GM12878 (cell line): ENCODE data around the gene PAK6. TPM values are rescaled to one million over a fixed set of nuclear protein-coding genes. Genes with fewer than 3 reads are reported as not detected.

Experiments used
- ATAC-seq: fragments of 200-7000 bp; cut with Tn5 transposase; 3 replicates; pipeline ENCODE4 v1.9.1; 2020; ENCODE audit warnings: mild to moderate bottlenecking, moderate library complexity
- BruUV-seq: library from RNA; stranded (reverse); fragments of 400-500 nt; replicated peaks from 2 replicates; lab custom pipeline; 2021; lab: Mats Ljungman, UMichigan
- CTCF ChIA-PET: fragments of 300-600 bp; sonication (Branson Sonifier 250); formaldehyde crosslinking; extraction: SDS; loops from one replicate; lab custom pipeline; 2021; ENCODE audit warnings: inconsistent platforms; lab: Yijun Ruan, JAX
- POLR2A ChIA-PET: fragments of 350-600 bp; formaldehyde crosslinking; extraction: SDS; loops from one replicate; lab custom pipeline; 2021; ENCODE audit warnings: inconsistent platforms; lab: Charles Lee
- RAD21 ChIA-PET: fragments of 300-600 bp; sonication (Branson Sonifier 250); formaldehyde crosslinking; loops from one replicate; lab custom pipeline; 2023; ENCODE audit warnings: antibody characterized with exemption; ENCODE audit not compliant: unreplicated experiment; lab: Charles Lee
- SMC1A ChIA-PET: fragments of 300-600 bp; sonication (Branson Sonifier 250); formaldehyde crosslinking; loops from one replicate; lab custom pipeline; 2023; ENCODE audit not compliant: unreplicated experiment, uncharacterized antibody; lab: Charles Lee
- DNase-seq: peaks from one replicate; pipeline ENCODE4 v3.0.0-alpha.2; 2011; ENCODE audit warnings: low read depth, low spot score
- FAIRE-seq: peaks from 3 replicates; lab custom pipeline; 2011; peaks lifted over from hg19 to GRCh38; lab: Jason Lieb, UNC
- H2AFZ ChIP-seq: 2 replicates; pipeline ENCODE4 v1.6.0; 2011; ENCODE audit warnings: low read depth, low read length, control low read depth; ENCODE audit not compliant: control insufficient read depth
- H3K27ac ChIP-seq: 2 replicates; pipeline ENCODE4 v1.5.1; 2011; ENCODE audit warnings: control low read depth; ENCODE audit not compliant: control insufficient read depth, insufficient read depth
- H3K27me3 ChIP-seq, 2 experiments: replicated peaks in 1 of 2; 2 replicates each; pipeline versions ENCODE4 v1.6.0 to v1.6.1; 2011; ENCODE audit warnings: low read length in 1 of 2; ENCODE audit not compliant: control insufficient read depth in 2 of 2, insufficient read depth in 2 of 2
- H3K36me3 ChIP-seq, 2 experiments: 2 replicates each; pipeline ENCODE4 v1.5.1; 2011; ENCODE audit warnings: low read length in 1 of 2; ENCODE audit not compliant: control insufficient read depth in 2 of 2, insufficient read depth in 2 of 2
- H3K4me1 ChIP-seq: 2 replicates; pipeline ENCODE4 v1.6.1; 2011; ENCODE audit warnings: mild to moderate bottlenecking, low read length, moderate library complexity, mixed read lengths; ENCODE audit not compliant: control insufficient read depth, insufficient read depth
- H3K4me2 ChIP-seq: 2 replicates; pipeline ENCODE4 v1.6.0; 2011; ENCODE audit warnings: control low read depth; ENCODE audit not compliant: control insufficient read depth, insufficient read depth
- H3K4me3 ChIP-seq: fragments of 200-600 bp; sonication (generic); 2 replicates; pipeline ENCODE4 v1.5.1; 2016
- H3K79me2 ChIP-seq: 2 replicates; pipeline ENCODE4 v1.6.0; 2011; ENCODE audit warnings: low read length; ENCODE audit not compliant: control insufficient read depth, insufficient read depth
- H3K9ac ChIP-seq: 2 replicates; pipeline ENCODE4 v1.8.0; 2011; ENCODE audit warnings: low read length, control low read depth, mixed read lengths; ENCODE audit not compliant: control insufficient read depth, insufficient read depth
- H3K9me3 ChIP-seq: replicated peaks from 3 replicates; pipeline ENCODE4 v1.5.1; 2011; ENCODE audit warnings: mild to moderate bottlenecking, low read length; ENCODE audit not compliant: control insufficient read depth, insufficient read depth
- H4K20me1 ChIP-seq: 2 replicates; pipeline ENCODE4 v1.6.0; 2011; ENCODE audit not compliant: control insufficient read depth, insufficient read depth
- CREB1 ChIP-seq: IDR thresholded peaks from 2 replicates; pipeline ENCODE4 v1.6.1; 2012; ENCODE audit warnings: low read depth, mild to moderate bottlenecking, inconsistent platforms
- DPF2 ChIP-seq: fragments of 450-650 bp; IDR thresholded peaks from 2 replicates; pipeline ENCODE4 v1.6.1; 2017; ENCODE audit warnings: mild to moderate bottlenecking
- EED ChIP-seq: sonication (generic); IDR thresholded peaks from 2 replicates; pipeline ENCODE4 v1.6.1; 2016; ENCODE audit warnings: antibody characterized with exemption, low read depth
- IKZF1 ChIP-seq: fragments of 450-650 bp; conservative IDR thresholded peaks from 2 replicates; pipeline ENCODE4 v1.6.1; 2017; ENCODE audit warnings: antibody characterized with exemption, mild to moderate bottlenecking
- LARP7 ChIP-seq: fragments of 450-650 bp; IDR thresholded peaks from 2 replicates; pipeline ENCODE4 v1.6.1; 2017; ENCODE audit warnings: mild to moderate bottlenecking
- MXI1 ChIP-seq: fragments of 150-350 bp; IDR thresholded peaks from 2 replicates; pipeline ENCODE4 v1.6.1; 2011; ENCODE audit warnings: low read depth, mild to moderate bottlenecking, inconsistent platforms, low read length, improper control_type of control experiment
- POLR2A ChIP-seq: IDR thresholded peaks from 2 replicates; pipeline ENCODE4 v1.6.1; 2011; ENCODE audit warnings: low read depth, mild to moderate bottlenecking, low read length
- RB1 ChIP-seq: fragments of 450-650 bp; formaldehyde crosslinking; IDR thresholded peaks from 2 replicates; pipeline ENCODE4 v1.6.1; 2017; ENCODE audit warnings: mild to moderate bottlenecking, borderline replicate concordance
- SMAD1 ChIP-seq: fragments of 450-650 bp; IDR thresholded peaks from 2 replicates; pipeline ENCODE4 v1.6.1; 2018; ENCODE audit warnings: mild to moderate bottlenecking, low read depth; ENCODE audit not compliant: partially characterized antibody
- YY1 ChIP-seq: IDR thresholded peaks from 2 replicates; pipeline ENCODE4 v1.6.1; 2011; ENCODE audit warnings: low read depth, mild to moderate bottlenecking, low read length
- ZBED1 ChIP-seq: IDR thresholded peaks from 2 replicates; pipeline ENCODE4 v1.6.1; 2016; ENCODE audit warnings: borderline replicate concordance
- WGBS: methylation state at CpG from one replicate; pipeline ENCODE4 v1.1.6; 2016; ENCODE audit warnings: low lambda C conversion rate; ENCODE audit not compliant: insufficient replicate concordance, insufficient coverage; ENCODE audit errors: missing lambda C conversion rate; 5-methylcytosine and 5-hydroxymethylcytosine counted together
- in situ Hi-C: fragments of 300-500 bp; cut with MboI; formaldehyde crosslinking; loops from 9 replicates; pipeline ENCODE4 v1.14.3; 2018; ENCODE audit warnings: mixed read lengths
- intact Hi-C: fragments of 100-400 bp; cut with micrococcal nuclease; formaldehyde crosslinking; loops from one replicate; pipeline ENCODE4 v1.14.2; 2022; ENCODE audit not compliant: unreplicated experiment
- polyA plus RNA-seq, 11 experiments: library from polyadenylated mRNA; depleted of rRNA in 4 of 11; unstranded in 6 of 11; stranded (reverse) in 5 of 11; fragments of >200 nt; fragmentation: Nextera tagmentation in 4 of 11; fragmentation: Illumina TruSeq in 1 of 11; extraction: Ambion mirVana in 4 of 11; extraction: Trizol in 1 of 11; gene quantifications; 1 replicate in 1 of 11; 2 replicates in 10 of 11; pipeline versions ENCODE4 v1.2.1 to v1.2.3, GENCODE V29; 2011 to 2016; ENCODE audit warnings: inconsistent platforms in 2 of 11, missing spikeins in 2 of 11, low read depth in 1 of 11
- total RNA-seq, 4 experiments: library from RNA; depleted of rRNA in 3 of 4; stranded (reverse); fragments of >200 nt in 3 of 4; fragmentation: Illumina TruSeq in 1 of 4; extraction: Trizol in 1 of 4; gene quantifications; 2 replicates each; pipeline versions ENCODE4 v1.2.1 to v1.2.3, GENCODE V29; 2013 to 2021
- TF ChIP-seq, protein P1 (sequence below): IDR thresholded peaks from 2 replicates; pipeline ENCODE4 v1.6.1; 2012; ENCODE audit warnings: improper control_type of control experiment, low read depth, low read length; ENCODE audit not compliant: insufficient replicate concordance
- TF ChIP-seq, protein P2 (sequence below): fragments of 450-650 bp; IDR thresholded peaks from 2 replicates; pipeline ENCODE4 v1.6.1; 2017; ENCODE audit warnings: mild to moderate bottlenecking

PAK6 gene
- total and polyA plus RNA-seq, 10 of the 15 experiments (the other 5 are each of a cell fraction or from before 2014, with no cell fraction given): 0.07 to 0.92 (median 0.31) TPM; not detected in 2

DNA sequence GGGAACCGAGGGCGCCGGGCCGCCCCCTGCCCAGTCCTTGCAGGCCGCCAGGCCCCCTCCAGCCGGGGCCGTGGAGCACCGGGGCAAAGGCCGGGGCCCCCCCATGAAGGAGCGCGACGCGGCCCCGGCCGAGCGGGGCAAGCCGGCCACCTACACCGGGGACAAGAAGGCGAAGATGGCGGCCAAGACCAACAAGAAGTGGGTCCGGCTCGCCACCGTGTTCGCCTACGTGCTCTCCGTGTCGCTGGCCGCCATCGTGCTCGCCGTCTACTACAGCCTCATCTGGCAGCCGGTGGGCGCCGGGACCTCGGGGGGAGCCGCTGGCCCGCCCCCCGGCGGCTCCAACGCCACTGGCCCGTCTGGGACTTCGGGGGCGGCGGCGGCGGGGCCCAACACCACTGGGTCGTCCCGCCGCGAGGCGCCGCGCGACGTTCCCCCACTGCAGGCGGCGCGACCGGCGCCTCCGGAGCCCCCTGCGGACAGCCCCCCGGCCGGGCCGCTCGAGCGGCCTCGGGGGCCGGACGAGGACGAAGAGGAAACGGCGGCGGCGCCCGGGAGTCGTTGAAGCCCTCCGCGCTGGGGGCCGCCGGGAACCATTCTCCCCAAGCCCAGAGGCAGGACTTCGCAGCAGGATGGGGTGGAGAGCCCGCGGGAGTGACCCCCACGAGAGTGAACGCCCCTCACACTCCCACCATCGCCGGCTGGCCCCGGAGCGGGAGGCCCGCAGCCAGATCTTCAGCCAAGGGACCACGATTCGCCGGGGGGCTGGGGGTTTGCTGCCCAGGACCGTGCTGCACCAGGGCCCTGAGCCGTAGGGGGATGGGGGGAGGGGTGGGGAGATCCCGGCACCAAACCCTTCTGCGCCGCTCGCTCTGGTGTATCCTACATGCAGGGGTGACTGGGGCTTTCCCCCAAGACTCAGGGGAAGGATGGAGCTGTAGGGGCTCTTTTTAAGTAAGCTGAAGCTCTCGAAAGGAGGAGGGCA, 85.4 kb downstream of the PAK6 start:
- POLR2A ChIA-PET: no interaction called here
- no peak for FAIRE-seq
- RAD21 ChIA-PET: interaction anchor here (4.1 kb wide), 1 partner anchor 13 kb away, joined by 21 read pairs; no protein-coding TSS in a partner anchor
- CTCF ChIA-PET: interaction anchor here (0.9 to 17.6 kb wide), 8 partner anchors 11 to 93 kb away, joined by 3 to 336 read pairs (median 6); partner anchors contain the start of gene CCDC9B
- Histone ChIP-seq H3K27ac (no peak overlapping the region), H2AFZ (peak overlapping the region; percentile 68), H3K9me3 (no peaks in the 10 kb centered on the region), H4K20me1 (no peaks in the 10 kb centered on the region), H3K4me3 (peak overlapping the region; percentile 72), H3K9ac (peak overlapping the region; percentile 44; the same call in 1 of the 2 replicates), H3K4me1 (peaks cover 5% of the 10 kb centered on the region), H3K36me3 (no peaks in the 10 kb centered on the region), H3K27me3 (no peaks in the 10 kb centered on the region), H3K4me2 (peak overlapping the region; percentile 86), H3K79me2 (no peaks in the 10 kb centered on the region)
- no peak; the same call in 2 of the 3 replicates for ATAC-seq
- intact Hi-C loops (no loop called here), in situ Hi-C loops (no loop called here)
- SMC1A ChIA-PET: interaction anchor here (5.7 kb wide), 1 partner anchor 14 kb away, joined by 31 read pairs; no protein-coding TSS in a partner anchor
- 1% methylated on average over 77 of the region's 101 CpGs for WGBS
- no peak for DNase-seq
- no TSS peak for BruUV-seq
- TF ChIP-seq, protein P1, sequence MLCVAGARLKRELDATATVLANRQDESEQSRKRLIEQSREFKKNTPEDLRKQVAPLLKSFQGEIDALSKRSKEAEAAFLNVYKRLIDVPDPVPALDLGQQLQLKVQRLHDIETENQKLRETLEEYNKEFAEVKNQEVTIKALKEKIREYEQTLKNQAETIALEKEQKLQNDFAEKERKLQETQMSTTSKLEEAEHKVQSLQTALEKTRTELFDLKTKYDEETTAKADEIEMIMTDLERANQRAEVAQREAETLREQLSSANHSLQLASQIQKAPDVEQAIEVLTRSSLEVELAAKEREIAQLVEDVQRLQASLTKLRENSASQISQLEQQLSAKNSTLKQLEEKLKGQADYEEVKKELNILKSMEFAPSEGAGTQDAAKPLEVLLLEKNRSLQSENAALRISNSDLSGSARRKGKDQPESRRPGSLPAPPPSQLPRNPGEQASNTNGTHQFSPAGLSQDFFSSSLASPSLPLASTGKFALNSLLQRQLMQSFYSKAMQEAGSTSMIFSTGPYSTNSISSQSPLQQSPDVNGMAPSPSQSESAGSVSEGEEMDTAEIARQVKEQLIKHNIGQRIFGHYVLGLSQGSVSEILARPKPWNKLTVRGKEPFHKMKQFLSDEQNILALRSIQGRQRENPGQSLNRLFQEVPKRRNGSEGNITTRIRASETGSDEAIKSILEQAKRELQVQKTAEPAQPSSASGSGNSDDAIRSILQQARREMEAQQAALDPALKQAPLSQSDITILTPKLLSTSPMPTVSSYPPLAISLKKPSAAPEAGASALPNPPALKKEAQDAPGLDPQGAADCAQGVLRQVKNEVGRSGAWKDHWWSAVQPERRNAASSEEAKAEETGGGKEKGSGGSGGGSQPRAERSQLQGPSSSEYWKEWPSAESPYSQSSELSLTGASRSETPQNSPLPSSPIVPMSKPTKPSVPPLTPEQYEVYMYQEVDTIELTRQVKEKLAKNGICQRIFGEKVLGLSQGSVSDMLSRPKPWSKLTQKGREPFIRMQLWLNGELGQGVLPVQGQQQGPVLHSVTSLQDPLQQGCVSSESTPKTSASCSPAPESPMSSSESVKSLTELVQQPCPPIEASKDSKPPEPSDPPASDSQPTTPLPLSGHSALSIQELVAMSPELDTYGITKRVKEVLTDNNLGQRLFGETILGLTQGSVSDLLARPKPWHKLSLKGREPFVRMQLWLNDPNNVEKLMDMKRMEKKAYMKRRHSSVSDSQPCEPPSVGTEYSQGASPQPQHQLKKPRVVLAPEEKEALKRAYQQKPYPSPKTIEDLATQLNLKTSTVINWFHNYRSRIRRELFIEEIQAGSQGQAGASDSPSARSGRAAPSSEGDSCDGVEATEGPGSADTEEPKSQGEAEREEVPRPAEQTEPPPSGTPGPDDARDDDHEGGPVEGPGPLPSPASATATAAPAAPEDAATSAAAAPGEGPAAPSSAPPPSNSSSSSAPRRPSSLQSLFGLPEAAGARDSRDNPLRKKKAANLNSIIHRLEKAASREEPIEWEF: no peak
- TF ChIP-seq, protein P2, sequence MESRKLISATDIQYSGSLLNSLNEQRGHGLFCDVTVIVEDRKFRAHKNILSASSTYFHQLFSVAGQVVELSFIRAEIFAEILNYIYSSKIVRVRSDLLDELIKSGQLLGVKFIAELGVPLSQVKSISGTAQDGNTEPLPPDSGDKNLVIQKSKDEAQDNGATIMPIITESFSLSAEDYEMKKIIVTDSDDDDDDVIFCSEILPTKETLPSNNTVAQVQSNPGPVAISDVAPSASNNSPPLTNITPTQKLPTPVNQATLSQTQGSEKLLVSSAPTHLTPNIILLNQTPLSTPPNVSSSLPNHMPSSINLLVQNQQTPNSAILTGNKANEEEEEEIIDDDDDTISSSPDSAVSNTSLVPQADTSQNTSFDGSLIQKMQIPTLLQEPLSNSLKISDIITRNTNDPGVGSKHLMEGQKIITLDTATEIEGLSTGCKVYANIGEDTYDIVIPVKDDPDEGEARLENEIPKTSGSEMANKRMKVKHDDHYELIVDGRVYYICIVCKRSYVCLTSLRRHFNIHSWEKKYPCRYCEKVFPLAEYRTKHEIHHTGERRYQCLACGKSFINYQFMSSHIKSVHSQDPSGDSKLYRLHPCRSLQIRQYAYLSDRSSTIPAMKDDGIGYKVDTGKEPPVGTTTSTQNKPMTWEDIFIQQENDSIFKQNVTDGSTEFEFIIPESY: no peak
- peak; percentile 53 for TF ChIP-seq IKZF1
- no peak for TF ChIP-seq RB1
- no peak; the same call in 1 of the 2 replicates for TF ChIP-seq POLR2A
- TF ChIP-seq EED: no peak
- no peak for TF ChIP-seq MXI1
- peak; percentile 68; the same call in 1 of the 2 replicates for TF ChIP-seq LARP7
- no peak for TF ChIP-seq ZBED1
- peak; percentile 58; the same call in 1 of the 2 replicates for TF ChIP-seq DPF2
- TF ChIP-seq YY1: peak; percentile 83
- no peak for TF ChIP-seq CREB1
- TF ChIP-seq SMAD1: no peak
